Measurements from ENCODE around the gene PGAP6. TPM values are rescaled to one million over a fixed set of nuclear protein-coding genes. Genes with fewer than 3 reads are reported as not detected.

PGAP6 gene
- total RNA-seq, 1 donor from 2014 or later: 65.2 TPM

GRCh38 chr16:373848-374615, 7.7 kb downstream of the PGAP6 start:
- Histone ChIP-seq H3K4me3 (no peak overlapping the region), H3K27ac (no peak overlapping the region), H3K9me3 (no peaks in the 10 kb centered on the region), H3K36me3 (peaks cover 55% of the 10 kb centered on the region), H3K27me3 (no peaks in the 10 kb centered on the region), H3K4me1 (peaks cover 16% of the 10 kb centered on the region)
- no peak for DNase-seq
- no peak for ATAC-seq
- intact Hi-C loops (cut with DNase I): no loop called here
- no peak for TF ChIP-seq CTCF (IDR thresholded peaks at IDR 0.05)

GRCh38 chr16:373020-373598, 8.7 kb downstream of the PGAP6 start:
- no peak for ATAC-seq
- peaks cover 16% of the 10 kb centered on the region for H3K4me1 ChIP-seq
- H3K27ac ChIP-seq: no peak overlapping the region
- no peak for TF ChIP-seq CTCF (IDR thresholded peaks at IDR 0.05)
- intact Hi-C loops (cut with DNase I): no loop called here
- H3K9me3 ChIP-seq: no peaks in the 10 kb centered on the region
- H3K36me3 ChIP-seq: peaks cover 60% of the 10 kb centered on the region
- H3K4me3 ChIP-seq: no peak overlapping the region
- H3K27me3 ChIP-seq: no peaks in the 10 kb centered on the region
- DNase-seq: no peak

GRCh38 chr16:372302-372983, 9.3 kb downstream of the PGAP6 start:
- H3K27me3 ChIP-seq: no peaks in the 10 kb centered on the region
- H3K36me3 ChIP-seq: peaks cover 66% of the 10 kb centered on the region
- no peak for TF ChIP-seq CTCF (IDR thresholded peaks at IDR 0.05)
- intact Hi-C loops (cut with DNase I): no loop called here
- DNase-seq: no peak
- H3K4me3 ChIP-seq: no peak overlapping the region
- H3K27ac ChIP-seq: no peak overlapping the region
- no peak for ATAC-seq
- H3K4me1 ChIP-seq: peaks cover 16% of the 10 kb centered on the region
- no peaks in the 10 kb centered on the region for H3K9me3 ChIP-seq

GRCh38 chr16:371515-372301, 10.1 kb downstream of the PGAP6 start:
- no peak for ATAC-seq
- no peaks in the 10 kb centered on the region for H3K27me3 ChIP-seq
- peaks cover 66% of the 10 kb centered on the region for H3K36me3 ChIP-seq
- no peaks in the 10 kb centered on the region for H3K9me3 ChIP-seq
- intact Hi-C loops (cut with DNase I): no loop called here
- H3K4me1 ChIP-seq: peaks cover 16% of the 10 kb centered on the region
- H3K4me3 ChIP-seq: no peak overlapping the region
- H3K27ac ChIP-seq: no peak overlapping the region
- DNase-seq: no peak
- TF ChIP-seq CTCF (IDR thresholded peaks at IDR 0.05): no peak

- H3K4me3 ChIP-seq: peak overlapping the region; percentile 35
- DNase-seq (peak; percentile 64), ATAC-seq (no peak)
- H3K4me1 ChIP-seq: peaks cover 16% of the 10 kb centered on the region
- H3K27ac ChIP-seq: peak overlapping the region; percentile 53
- no peaks in the 10 kb centered on the region for H3K9me3 ChIP-seq
- no peaks in the 10 kb centered on the region for H3K27me3 ChIP-seq
- no peak for TF ChIP-seq CTCF (IDR thresholded peaks at IDR 0.05)
- peaks cover 62% of the 10 kb centered on the region for H3K36me3 ChIP-seq
- intact Hi-C loops (cut with DNase I): no loop called here
Measured at GRCh38 chr16:370979-371514, 10.7 kb downstream of the PGAP6 start.
